KMS-11 (cell line): Measurements from ENCODE around the gene TDRD9.

Experiments
- H2AFZ ChIP-seq: fragments of 200-600 bp; sonication (generic); 2 replicates; pipeline ENCODE4 v1.6.1; 2016; ENCODE audit warnings: antibody characterized with exemption, mixed run types, low read depth
- H3K27ac ChIP-seq: fragments of 200-600 bp; sonication (generic); 2 replicates; pipeline ENCODE4 v1.6.1; 2016; ENCODE audit warnings: mild to moderate bottlenecking, mixed run types
- H3K27me3 ChIP-seq: fragments of 200-600 bp; sonication (generic); 2 replicates; pipeline ENCODE4 v1.6.1; 2017; ENCODE audit warnings: mild to moderate bottlenecking, low read depth, mixed run types, moderate library complexity; ENCODE audit not compliant: insufficient read depth
- H3K36me3 ChIP-seq: fragments of 200-600 bp; sonication (generic); 2 replicates; pipeline ENCODE4 v1.6.1; 2017; ENCODE audit warnings: mild to moderate bottlenecking, mixed run types; ENCODE audit not compliant: insufficient read depth
- H3K4me1 ChIP-seq: fragments of 200-600 bp; sonication (generic); 2 replicates; pipeline ENCODE4 v1.6.1; 2016; ENCODE audit warnings: mild to moderate bottlenecking, low read depth, mixed run types; ENCODE audit not compliant: poor library complexity, severe bottlenecking
- H3K4me2 ChIP-seq: fragments of 200-600 bp; sonication (generic); 2 replicates; pipeline ENCODE4 v1.7.0; 2016; ENCODE audit warnings: mild to moderate bottlenecking, mixed run types
- H3K4me3 ChIP-seq: fragments of 200-600 bp; sonication (generic); IDR thresholded peaks from 2 replicates; pipeline ENCODE4 v1.6.1; 2017; ENCODE audit warnings: low read depth, low read length, mixed read lengths; ENCODE audit not compliant: insufficient read depth
- H3K79me2 ChIP-seq: fragments of 200-600 bp; sonication (generic); 2 replicates; pipeline ENCODE4 v1.6.1; 2016; ENCODE audit warnings: low read depth, mixed run types; ENCODE audit not compliant: insufficient read depth
- H3K9ac ChIP-seq: fragments of 200-600 bp; sonication (generic); 2 replicates; pipeline ENCODE4 v1.6.1; 2016; ENCODE audit warnings: mild to moderate bottlenecking, mixed run types
- H4K20me1 ChIP-seq: fragments of 200-600 bp; sonication (generic); 2 replicates; pipeline ENCODE4 v1.6.1; 2016; ENCODE audit warnings: mild to moderate bottlenecking, mixed run types; ENCODE audit not compliant: insufficient read depth
- TF ChIP-seq, protein P1 (sequence below): fragments of 200-600 bp; sonication (generic); conservative IDR thresholded peaks from 2 replicates; pipeline ENCODE4 v1.6.1; 2017; ENCODE audit warnings: low read depth, mild to moderate bottlenecking, antibody characterized with exemption, low read length, moderate library complexity, mixed read lengths

TDRD9 gene

DNA sequence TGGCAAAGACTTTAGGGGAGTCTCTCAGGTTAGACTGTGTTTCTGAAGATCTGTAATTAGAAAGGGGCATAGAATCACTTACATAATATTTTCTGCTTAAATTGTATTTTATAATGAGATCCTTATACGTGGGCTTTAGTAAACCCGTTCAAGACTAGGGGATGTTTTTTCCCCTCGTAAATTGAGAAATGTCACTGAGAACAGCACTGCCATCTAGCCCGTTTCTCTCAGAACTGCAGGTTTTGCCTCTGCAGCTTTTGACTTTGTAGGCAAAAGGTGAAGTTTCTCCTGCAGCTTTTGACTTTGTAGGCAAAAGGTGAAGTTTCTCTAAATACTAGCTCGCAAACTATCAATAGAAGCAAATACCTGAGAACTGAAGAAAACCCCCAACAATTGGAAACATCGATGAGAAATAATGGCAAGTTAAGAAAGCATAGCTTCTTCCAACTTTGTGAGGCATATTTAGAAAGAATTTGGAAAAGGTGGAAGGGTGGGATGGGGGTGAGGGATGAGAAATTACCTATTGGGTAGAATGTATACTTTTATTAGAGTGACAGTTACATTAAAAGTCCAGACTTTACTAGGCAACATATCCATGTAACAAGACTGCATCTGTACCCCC, 147.4 kb downstream of the TDRD9 start:
- Histone ChIP-seq H2AFZ (no peak overlapping the region), H3K27ac (no peak overlapping the region), H3K79me2 (no peaks in the 10 kb centered on the region), H3K4me2 (no peak overlapping the region), H3K27me3 (no peaks in the 10 kb centered on the region), H3K4me3 (no peak overlapping the region), H3K36me3 (no peaks in the 10 kb centered on the region), H3K9ac (no peak overlapping the region), H3K4me1 (no peaks in the 10 kb centered on the region), H4K20me1 (no peaks in the 10 kb centered on the region)
- TF ChIP-seq, protein P1, sequence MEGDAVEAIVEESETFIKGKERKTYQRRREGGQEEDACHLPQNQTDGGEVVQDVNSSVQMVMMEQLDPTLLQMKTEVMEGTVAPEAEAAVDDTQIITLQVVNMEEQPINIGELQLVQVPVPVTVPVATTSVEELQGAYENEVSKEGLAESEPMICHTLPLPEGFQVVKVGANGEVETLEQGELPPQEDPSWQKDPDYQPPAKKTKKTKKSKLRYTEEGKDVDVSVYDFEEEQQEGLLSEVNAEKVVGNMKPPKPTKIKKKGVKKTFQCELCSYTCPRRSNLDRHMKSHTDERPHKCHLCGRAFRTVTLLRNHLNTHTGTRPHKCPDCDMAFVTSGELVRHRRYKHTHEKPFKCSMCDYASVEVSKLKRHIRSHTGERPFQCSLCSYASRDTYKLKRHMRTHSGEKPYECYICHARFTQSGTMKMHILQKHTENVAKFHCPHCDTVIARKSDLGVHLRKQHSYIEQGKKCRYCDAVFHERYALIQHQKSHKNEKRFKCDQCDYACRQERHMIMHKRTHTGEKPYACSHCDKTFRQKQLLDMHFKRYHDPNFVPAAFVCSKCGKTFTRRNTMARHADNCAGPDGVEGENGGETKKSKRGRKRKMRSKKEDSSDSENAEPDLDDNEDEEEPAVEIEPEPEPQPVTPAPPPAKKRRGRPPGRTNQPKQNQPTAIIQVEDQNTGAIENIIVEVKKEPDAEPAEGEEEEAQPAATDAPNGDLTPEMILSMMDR: no peak

- H3K79me2 ChIP-seq: no peaks in the 10 kb centered on the region
- TF ChIP-seq, protein P1: no peak
- H3K36me3 ChIP-seq: no peaks in the 10 kb centered on the region
- no peak overlapping the region for H3K27ac ChIP-seq
- no peaks in the 10 kb centered on the region for H4K20me1 ChIP-seq
- H2AFZ ChIP-seq: no peak overlapping the region
- H3K9ac ChIP-seq: no peak overlapping the region
- H3K27me3 ChIP-seq: peaks cover 2% of the 10 kb centered on the region; the same call in 1 of the 2 replicates
- H3K4me1 ChIP-seq: no peaks in the 10 kb centered on the region
- no peak overlapping the region for H3K4me2 ChIP-seq
- H3K4me3 ChIP-seq: no peak overlapping the region
These were observed 148.5 kb downstream of the TDRD9 start for GRCh38 chr14:104076743-104077142.

DNA sequence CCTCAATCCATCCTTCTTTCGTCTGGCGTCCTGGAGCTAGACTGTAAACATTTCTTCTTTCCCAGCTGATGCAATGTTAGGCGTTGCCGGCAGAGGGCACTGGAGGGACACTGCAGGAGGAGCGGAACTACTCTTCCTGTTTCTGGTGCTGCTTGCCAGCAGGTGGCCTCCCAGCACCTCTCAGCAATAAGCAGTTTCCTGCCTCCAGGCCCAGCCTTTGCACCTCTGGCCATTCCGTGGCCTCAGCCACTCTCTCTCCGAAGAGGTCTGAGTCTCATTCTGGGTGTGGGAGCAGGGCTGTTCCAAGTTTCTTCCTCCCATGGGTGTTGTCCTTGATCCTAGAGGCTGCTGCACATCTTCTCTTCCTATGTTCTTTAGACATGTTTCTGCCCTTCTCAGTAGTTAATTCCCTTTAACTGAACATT, 149.8 kb downstream of the TDRD9 start:
- Histone ChIP-seq H3K27ac (no peak overlapping the region), H2AFZ (peak overlapping the region; percentile 56), H3K27me3 (peaks cover 7% of the 10 kb centered on the region; the same call in 1 of the 2 replicates), H3K9ac (no peak overlapping the region), H3K4me2 (no peak overlapping the region), H3K36me3 (no peaks in the 10 kb centered on the region), H3K4me3 (no peak overlapping the region), H3K79me2 (no peaks in the 10 kb centered on the region), H4K20me1 (no peaks in the 10 kb centered on the region), H3K4me1 (no peaks in the 10 kb centered on the region)
- TF ChIP-seq, protein P1: peak; percentile 93

GRCh38 chr14:104080376-104081260, 152.4 kb downstream of the TDRD9 start:
- Histone ChIP-seq H3K4me1 (no peaks in the 10 kb centered on the region), H3K79me2 (no peaks in the 10 kb centered on the region), H3K27me3 (peaks cover 11% of the 10 kb centered on the region; the same call in 1 of the 2 replicates), H3K4me3 (no peak overlapping the region), H3K27ac (no peak overlapping the region), H3K9ac (no peak overlapping the region), H2AFZ (no peak overlapping the region), H4K20me1 (no peaks in the 10 kb centered on the region), H3K36me3 (no peaks in the 10 kb centered on the region), H3K4me2 (no peak overlapping the region)
- TF ChIP-seq, protein P1: no peak
